A549 (cell line): ENCODE results near the gene CACNA1C. TPM values are rescaled to one million over a fixed set of nuclear protein-coding genes. Genes with fewer than 3 reads are reported as not detected.

Experiments used
- ATAC-seq, 2 experiments: fragments of 200-7000 bp in 1 of 2; fragments of >200 bp in 1 of 2; cut with Nextera tagmentation in 1 of 2; cut with Tn5 transposase in 1 of 2; 3 replicates each; pipeline versions ENCODE4 v1.8.0 to v1.9.1; 2018 to 2020; ENCODE audit warnings: mild to moderate bottlenecking in 1 of 2, moderate library complexity in 1 of 2
- CTCF ChIA-PET: fragments of 300-600 bp; sonication (Branson Sonifier 250); formaldehyde crosslinking; extraction: SDS; loops from one replicate; lab custom pipeline; 2021; ENCODE audit warnings: antibody characterized with exemption, inconsistent platforms; lab: Yijun Ruan, JAX
- POLR2A ChIA-PET: fragments of 350-600 bp; formaldehyde crosslinking; extraction: SDS; loops from one replicate; lab custom pipeline; 2021; ENCODE audit warnings: antibody characterized with exemption, inconsistent platforms; lab: Yijun Ruan, JAX
- DNase-seq, 2 experiments: peaks; one replicate each; pipeline versions ENCODE4 v3.0.0 to v3.0.0-alpha.2; 2011 to 2016; ENCODE audit warnings: low read depth in 1 of 2, low spot score in 1 of 2
- FAIRE-seq: peaks from 2 replicates; lab custom pipeline; 2011; peaks lifted over from hg19 to GRCh38; lab: Jason Lieb, UNC
- H3K27ac ChIP-seq, 2 experiments: fragments of >200 bp; sonication (Bioruptor Twin); formaldehyde crosslinking; 3 replicates each; pipeline ENCODE4 v1.5.1; 2016 to 2017
- H3K4me1 ChIP-seq: fragments of >200 bp; sonication (Bioruptor Twin); formaldehyde crosslinking; 3 replicates; pipeline ENCODE4 v1.6.1; 2016
- H3K4me2 ChIP-seq: fragments of >200 bp; sonication (Bioruptor Twin); formaldehyde crosslinking; 3 replicates; pipeline ENCODE4 v1.6.1; 2016
- H3K4me3 ChIP-seq: fragments of >200 bp; sonication (Bioruptor Twin); formaldehyde crosslinking; 3 replicates; pipeline ENCODE4 v1.5.1; 2016
- H3K9me3 ChIP-seq: fragments of >200 bp; sonication (Bioruptor Twin); formaldehyde crosslinking; 3 replicates; pipeline ENCODE4 v1.6.1; 2016
- CBX8 ChIP-seq: fragments of 200-600 bp; sonication (generic); IDR thresholded peaks from 2 replicates; pipeline ENCODE4 v1.6.1; 2016
- EHF ChIP-seq: fragments of 250-450 bp; sonication (Bioruptor Pico); IDR thresholded peaks from 2 replicates; pipeline ENCODE4 v1.5.0; 2020; ENCODE audit warnings: mild to moderate bottlenecking
- EHMT2 ChIP-seq: fragments of 200-600 bp; sonication (generic); IDR thresholded peaks from 2 replicates; pipeline ENCODE4 v1.6.1; 2016; ENCODE audit warnings: antibody characterized with exemption, low read depth, mild to moderate bottlenecking, moderate library complexity
- ESRRA ChIP-seq: fragments of 150-350 bp; IDR thresholded peaks from 2 replicates; pipeline ENCODE4 v1.6.1; 2014; ENCODE audit warnings: mild to moderate bottlenecking, low read length, borderline replicate concordance
- FOSL2 ChIP-seq, 2 experiments: fragments of 450-650 bp in 1 of 2; fragments of >200 bp in 1 of 2; sonication (Bioruptor Twin) in 1 of 2; formaldehyde crosslinking; IDR thresholded peaks; 2 replicates each; pipeline versions ENCODE4 v1.5.0 to v1.6.1; 2016 to 2020; ENCODE audit warnings: mild to moderate bottlenecking in 1 of 2, moderate library complexity in 1 of 2
- FOXS1 ChIP-seq: fragments of 250-450 bp; sonication (Bioruptor Pico); IDR thresholded peaks from 2 replicates; pipeline ENCODE4 v1.5.0; 2020; ENCODE audit warnings: mild to moderate bottlenecking, moderate library complexity
- GATA3 ChIP-seq: IDR thresholded peaks from 2 replicates; pipeline ENCODE4 v1.6.1; 2012; ENCODE audit warnings: borderline replicate concordance
- HDAC2 ChIP-seq: fragments of 200-600 bp; sonication (generic); IDR thresholded peaks from 2 replicates; pipeline ENCODE4 v1.6.1; 2016
- HOXA7 ChIP-seq: fragments of 250-450 bp; sonication (Bioruptor Pico); IDR thresholded peaks from 2 replicates; pipeline ENCODE4 v1.5.0; 2020; ENCODE audit warnings: mild to moderate bottlenecking, moderate library complexity
- HOXB5 ChIP-seq: fragments of 250-450 bp; sonication (Bioruptor Pico); IDR thresholded peaks from 2 replicates; pipeline ENCODE4 v1.5.0; 2020; ENCODE audit warnings: mild to moderate bottlenecking, moderate library complexity
- KDM1A ChIP-seq: fragments of 200-600 bp; sonication (generic); IDR thresholded peaks from 2 replicates; pipeline ENCODE4 v1.6.1; 2016; ENCODE audit warnings: low read depth, mild to moderate bottlenecking
- MAFK ChIP-seq: fragments of 450-650 bp; IDR thresholded peaks from 2 replicates; pipeline ENCODE4 v1.6.1; 2014; ENCODE audit not compliant: partially characterized antibody
- MYC ChIP-seq: IDR thresholded peaks from 2 replicates; pipeline ENCODE4 v1.6.1; 2012; ENCODE audit warnings: mild to moderate bottlenecking, inconsistent platforms, low read length, improper control_type of control experiment, borderline replicate concordance
- NFE2L2 ChIP-seq: fragments of 150-350 bp; conservative IDR thresholded peaks from 2 replicates; pipeline ENCODE4 v1.6.1; 2014; ENCODE audit warnings: low read length
- NPAS2 ChIP-seq: fragments of 250-450 bp; sonication (Bioruptor Pico); IDR thresholded peaks from 2 replicates; pipeline ENCODE4 v1.8.0; 2022; ENCODE audit warnings: mild to moderate bottlenecking, moderate library complexity, borderline replicate concordance
- POLR2AphosphoS2 ChIP-seq: conservative IDR thresholded peaks from 2 replicates; pipeline ENCODE4 v1.6.1; 2012; ENCODE audit warnings: low read length, improper control_type of control experiment, inconsistent platforms
- RNF2 ChIP-seq: fragments of 200-600 bp; sonication (generic); IDR thresholded peaks from 2 replicates; pipeline ENCODE4 v1.6.1; 2016; ENCODE audit warnings: low read depth, mild to moderate bottlenecking, antibody characterized with exemption, moderate library complexity, borderline replicate concordance
- SMC3 ChIP-seq: fragments of >200 bp; sonication (Bioruptor Twin); formaldehyde crosslinking; IDR thresholded peaks from 3 replicates; pipeline ENCODE4 v1.6.1; 2018; ENCODE audit warnings: inconsistent platforms
- SREBF2 ChIP-seq: fragments of 450-650 bp; IDR thresholded peaks from 2 replicates; pipeline ENCODE4 v1.6.1; 2014; ENCODE audit warnings: mild to moderate bottlenecking, moderate library complexity
- TFCP2L1 ChIP-seq: fragments of 250-450 bp; sonication (Bioruptor Pico); IDR thresholded peaks from 2 replicates; pipeline ENCODE4 v1.5.0; 2021; ENCODE audit warnings: mild to moderate bottlenecking
- ZFP36 ChIP-seq: fragments of 450-650 bp; IDR thresholded peaks from 2 replicates; pipeline ENCODE4 v1.6.1; 2014; ENCODE audit warnings: borderline replicate concordance; ENCODE audit not compliant: partially characterized antibody
- WGBS: methylation state at CpG from one replicate; pipeline ENCODE4 v1.1.6; 2017; ENCODE audit errors: missing lambda C conversion rate; 5-methylcytosine and 5-hydroxymethylcytosine counted together
- polyA plus RNA-seq, 4 experiments: library from polyadenylated mRNA; depleted of rRNA in 3 of 4; stranded (reverse); fragments of >200 nt; fragmentation: RNase III in 1 of 4; extraction: RNeasy Plus Mini Kit Qiagen cat#74134 plus additional on column Dnase treatment in 1 of 4; gene quantifications; 2 replicates in 3 of 4; 3 replicates in 1 of 4; pipeline ENCODE4 v1.2.3, GENCODE V29; 2011 to 2017
- TF ChIP-seq, protein P1 (sequence below): fragments of 250-450 bp; sonication (Bioruptor Pico); IDR thresholded peaks from 2 replicates; pipeline ENCODE4 v1.5.0; 2020; ENCODE audit warnings: low read depth, mild to moderate bottlenecking, moderate library complexity
- TF ChIP-seq, protein P2 (sequence below): fragments of >200 bp; sonication (Bioruptor Twin); formaldehyde crosslinking; IDR thresholded peaks from 2 replicates; pipeline ENCODE4 v1.6.1; 2016
- TF ChIP-seq, protein P3 (sequence below): fragments of 250-450 bp; sonication (Bioruptor Pico); IDR thresholded peaks from 2 replicates; pipeline ENCODE4 v1.5.0; 2021; ENCODE audit warnings: mild to moderate bottlenecking, moderate library complexity, borderline replicate concordance

CACNA1C gene
- polyA plus RNA-seq, 2 of the 4 experiments (the other 2 are of a cell fraction), result not detected

DNA sequence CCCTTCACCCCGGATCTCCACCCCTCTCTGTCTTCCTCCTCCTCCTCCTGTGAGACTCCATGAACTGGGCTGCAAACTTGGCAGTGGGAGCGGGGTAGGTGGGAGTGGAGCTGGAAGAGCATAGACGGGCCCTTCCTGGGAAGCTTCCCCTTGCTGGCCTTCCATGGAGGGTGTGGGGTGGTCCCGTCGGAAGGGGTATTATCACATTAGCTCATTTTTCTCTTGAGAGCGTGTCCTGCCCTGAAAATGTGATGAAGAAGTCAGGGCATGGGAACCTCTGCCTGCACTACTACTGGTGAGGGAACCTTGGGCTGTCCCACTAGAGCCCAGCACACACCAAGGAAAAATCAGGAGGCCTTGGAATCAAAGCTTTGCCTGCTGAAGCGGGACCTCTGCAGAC, 66.5 kb downstream of the CACNA1C start:
- no peak overlapping the region for H3K27ac ChIP-seq
- POLR2A ChIA-PET, result no interaction called here

DNA sequence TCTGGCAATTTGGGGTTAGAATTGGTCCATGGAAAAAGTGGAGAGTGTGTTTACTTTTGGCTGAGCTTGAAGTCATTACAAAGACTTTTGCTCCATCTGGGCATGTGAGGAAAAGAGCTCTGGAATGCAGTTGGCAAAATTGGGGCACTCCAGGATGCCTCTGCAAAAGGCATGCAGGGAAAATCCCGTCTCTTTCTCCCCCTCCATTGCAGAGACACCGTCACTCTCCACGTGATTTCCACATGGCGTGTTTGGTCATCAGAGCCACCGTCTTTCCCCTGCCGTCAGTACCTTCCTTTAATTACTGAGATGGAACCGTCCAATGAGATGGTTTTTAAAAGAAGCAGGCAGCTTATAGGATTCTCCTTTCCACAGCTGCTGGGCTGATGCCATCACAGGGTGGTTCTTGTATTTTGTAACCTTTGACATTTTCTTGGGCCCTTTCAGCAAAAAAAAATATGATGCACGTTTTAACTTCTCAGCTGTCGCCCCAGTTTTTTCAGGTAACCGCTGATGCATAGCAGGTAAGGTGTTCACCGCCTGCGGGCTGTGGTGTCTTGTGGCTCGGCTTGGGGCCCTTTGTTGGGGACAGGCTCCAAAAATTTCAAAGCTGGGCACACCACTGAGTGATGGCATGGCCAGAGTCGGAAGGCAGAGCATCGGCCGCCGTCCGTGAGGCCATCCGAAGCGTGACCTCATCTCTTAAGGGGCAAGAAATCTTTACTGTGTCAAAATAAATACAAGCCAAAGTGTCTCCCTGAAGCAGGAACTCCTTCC, 68.4 kb downstream of the CACNA1C start:
- Histone ChIP-seq H3K27ac (no peak overlapping the region), H3K4me2 (no peak overlapping the region), H3K4me1 (no peaks in the 10 kb centered on the region)
- no peak for ATAC-seq
- WGBS, result 33% methylated on average over 20 of the region's 20 CpGs
- CTCF ChIA-PET, result no interaction called here
- TF ChIP-seq NFE2L2 (no peak), ZFP36 (no peak), SMC3 (no peak), ESRRA (no peak), SREBF2 (no peak), RNF2 (no peak), EHF (CRISPR knock-in tag) (no peak)
- TF ChIP-seq, protein P1, sequence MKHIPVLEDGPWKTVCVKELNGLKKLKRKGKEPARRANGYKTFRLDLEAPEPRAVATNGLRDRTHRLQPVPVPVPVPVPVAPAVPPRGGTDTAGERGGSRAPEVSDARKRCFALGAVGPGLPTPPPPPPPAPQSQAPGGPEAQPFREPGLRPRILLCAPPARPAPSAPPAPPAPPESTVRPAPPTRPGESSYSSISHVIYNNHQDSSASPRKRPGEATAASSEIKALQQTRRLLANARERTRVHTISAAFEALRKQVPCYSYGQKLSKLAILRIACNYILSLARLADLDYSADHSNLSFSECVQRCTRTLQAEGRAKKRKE, result no peak
- TF ChIP-seq, protein P2, sequence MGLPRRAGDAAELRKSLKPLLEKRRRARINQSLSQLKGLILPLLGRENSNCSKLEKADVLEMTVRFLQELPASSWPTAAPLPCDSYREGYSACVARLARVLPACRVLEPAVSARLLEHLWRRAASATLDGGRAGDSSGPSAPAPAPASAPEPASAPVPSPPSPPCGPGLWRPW, result no peak
- TF ChIP-seq, all 56 proteins: peak for 0
- FAIRE-seq (no peak), DNase-seq (no peak)
- POLR2A ChIA-PET, result no interaction called here
- no peaks in the 10 kb centered on the region for H3K9me3 ChIP-seq
- H3K4me3 ChIP-seq, result no peak overlapping the region

More for the DNA sequence above, 66.5 kb downstream of the CACNA1C start:
- Histone ChIP-seq H3K4me1 (no peaks in the 10 kb centered on the region), H3K4me3 (no peak overlapping the region), H3K9me3 (no peaks in the 10 kb centered on the region), H3K4me2 (no peak overlapping the region)
- WGBS, result 27% methylated on average over 7 of the region's 7 CpGs
- FAIRE-seq (no peak), DNase-seq (no peak), ATAC-seq (no peak; a peak in 1 of 6 replicates)
- TF ChIP-seq FOSL2 (IDR thresholded peaks at IDR 0.05) (no peak), FOSL2 (CRISPR knock-in tag; IDR thresholded peaks at IDR 0.05) (no peak), SREBF2 (no peak), HOXA7 (no peak), ESRRA (no peak), POLR2AphosphoS2 (no peak), HOXB5 (no peak), KDM1A (no peak), HDAC2 (no peak), TFCP2L1 (CRISPR knock-in tag) (no peak), GATA3 (no peak), MYC (no peak), EHMT2 (no peak), NPAS2 (CRISPR knock-in tag) (no peak), MAFK (no peak), CBX8 (no peak), FOXS1 (CRISPR knock-in tag) (no peak), ZFP36 (no peak)
- TF ChIP-seq, protein P3, sequence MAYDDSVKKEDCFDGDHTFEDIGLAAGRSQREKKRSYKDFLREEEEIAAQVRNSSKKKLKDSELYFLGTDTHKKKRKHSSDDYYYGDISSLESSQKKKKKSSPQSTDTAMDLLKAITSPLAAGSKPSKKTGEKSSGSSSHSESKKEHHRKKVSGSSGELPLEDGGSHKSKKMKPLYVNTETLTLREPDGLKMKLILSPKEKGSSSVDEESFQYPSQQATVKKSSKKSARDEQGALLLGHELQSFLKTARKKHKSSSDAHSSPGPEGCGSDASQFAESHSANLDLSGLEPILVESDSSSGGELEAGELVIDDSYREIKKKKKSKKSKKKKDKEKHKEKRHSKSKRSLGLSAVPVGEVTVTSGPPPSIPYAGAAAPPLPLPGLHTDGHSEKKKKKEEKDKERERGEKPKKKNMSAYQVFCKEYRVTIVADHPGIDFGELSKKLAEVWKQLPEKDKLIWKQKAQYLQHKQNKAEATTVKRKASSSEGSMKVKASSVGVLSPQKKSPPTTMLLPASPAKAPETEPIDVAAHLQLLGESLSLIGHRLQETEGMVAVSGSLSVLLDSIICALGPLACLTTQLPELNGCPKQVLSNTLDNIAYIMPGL (CRISPR knock-in tag), result no peak
- CTCF ChIA-PET, result no interaction called here
